Frontal cortex (tissue), 4 donors: Measurements from ENCODE around the gene GEMIN7. TPM values are rescaled to one million over a fixed set of nuclear protein-coding genes. Genes with fewer than 3 reads are reported as not detected.
"Not testable (repeated sequence)": the region's sequence is repeated elsewhere in the genome, so short reads cannot be mapped to it uniquely, and the experiment has no call there.

ENCODE experiments used
- DNase-seq, 2 donors: peaks; one replicate each; pipeline ENCODE4 v3.0.0; 2012; ENCODE audit warnings: low spot score in 2 of 2
- FAIRE-seq: peaks from 2 replicates; lab custom pipeline; 2012; peaks lifted over from hg19 to GRCh38; lab: Jason Lieb, UNC
- total RNA-seq: library from RNA; depleted of rRNA; stranded (reverse); fragments of >200 nt; gene quantifications from one replicate; pipeline ENCODE4 v1.2.3, GENCODE V29; 2014
- donor health status: control.
- donor health status: control.
- donor health status: control.

The GEMIN7 gene
- total RNA-seq, 1 donor from 2014 or later: 11.8 TPM

GRCh38 chr19:45100846-45101252, 21.8 kb downstream of the GEMIN7 start:
- DNase-seq (no peak), FAIRE-seq (no peak)

GRCh38 chr19:45101806-45102205, 22.7 kb downstream of the GEMIN7 start:
- FAIRE-seq (no peak), DNase-seq (no peak)

DNA sequence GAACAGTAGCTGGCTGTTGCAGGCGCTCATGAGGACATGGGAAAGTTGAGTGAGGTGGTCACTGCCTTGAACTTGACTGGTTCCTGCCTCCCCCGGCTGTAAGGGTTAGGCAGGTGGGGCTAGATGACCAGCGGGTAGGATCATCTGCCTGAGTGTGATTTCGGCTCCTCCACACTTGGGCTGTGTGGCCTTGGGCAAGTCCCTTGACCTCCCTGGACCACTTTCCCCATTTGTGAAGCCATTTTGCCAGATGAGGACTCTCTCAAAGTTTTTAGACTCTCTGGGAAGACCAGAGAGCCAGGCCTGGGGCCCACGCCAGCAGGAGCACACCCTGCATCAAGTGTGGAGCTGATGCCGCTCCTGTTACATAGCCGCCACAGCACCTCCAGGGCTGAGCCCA, 23.4 kb downstream of the GEMIN7 start:
- FAIRE-seq (no peak), DNase-seq (no peak)

GRCh38 chr19:45103156-45103507, 24.1 kb downstream of the GEMIN7 start:
- FAIRE-seq (no peak), DNase-seq (peak in 1 of 2 donors; percentile 58)

GRCh38 chr19:45103508-45104319, 24.7 kb downstream of the GEMIN7 start:
- peak in 1 of 2 donors; percentile 43 for DNase-seq
- FAIRE-seq: no peak

- no peak for FAIRE-seq
Measured at GRCh38 chr19:45104658-45105349, 25.7 kb downstream of the GEMIN7 start.

DNA sequence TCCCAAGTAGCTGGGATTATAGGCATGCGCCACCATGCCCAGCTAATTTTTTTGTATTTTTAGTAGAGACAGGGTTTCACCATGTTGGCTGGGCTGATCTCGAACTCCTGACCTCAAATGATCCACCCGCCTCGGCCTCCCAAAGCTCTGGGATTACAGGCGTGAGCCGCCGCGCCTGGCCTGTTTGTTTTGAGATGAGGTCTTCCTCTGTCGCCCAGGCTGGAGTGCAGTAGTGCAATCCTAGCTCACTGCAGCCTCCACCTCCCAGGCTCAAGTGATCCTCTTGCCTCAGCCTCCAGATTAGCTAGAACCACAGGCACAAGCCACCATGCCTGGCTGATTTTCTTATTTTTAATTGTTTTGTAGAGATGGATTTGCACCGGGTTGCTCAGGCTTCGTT, 27.3 kb downstream of the GEMIN7 start:
- not testable (repeated sequence) for DNase-seq, FAIRE-seq

More at GRCh38 chr19:45104658-45105349, 25.7 kb downstream of the GEMIN7 start:
- DNase-seq: no peak

DNA sequence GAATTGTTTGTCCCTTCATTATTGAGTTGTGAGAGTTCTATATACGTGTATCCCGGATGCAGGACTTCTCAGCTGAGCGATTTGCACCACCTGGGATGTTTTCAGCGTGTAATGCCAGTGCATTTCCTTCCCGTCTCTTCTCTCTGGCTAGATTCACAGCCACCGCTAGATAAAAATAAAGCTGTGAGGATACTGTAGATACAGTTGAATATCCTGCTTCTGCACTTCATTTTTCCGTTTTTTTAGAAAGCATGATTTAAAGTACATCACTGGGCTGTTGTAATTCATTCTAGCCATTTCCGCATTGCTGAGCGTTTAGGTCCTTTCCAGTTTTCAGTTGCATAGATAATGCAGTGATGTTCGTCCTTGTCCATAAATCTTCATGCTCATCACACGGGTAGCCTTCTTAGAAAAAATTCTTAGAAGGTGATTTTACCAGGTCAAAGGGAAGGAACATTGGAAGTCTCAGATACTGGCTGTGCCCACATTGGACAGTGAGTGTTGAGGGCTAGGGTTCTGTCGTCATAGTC, 28.6 kb downstream of the GEMIN7 start:
- FAIRE-seq: no peak
- no peak for DNase-seq

- DNase-seq (no peak), FAIRE-seq (no peak)
Measured at GRCh38 chr19:45110851-45111266, 31.8 kb downstream of the GEMIN7 start.

DNA sequence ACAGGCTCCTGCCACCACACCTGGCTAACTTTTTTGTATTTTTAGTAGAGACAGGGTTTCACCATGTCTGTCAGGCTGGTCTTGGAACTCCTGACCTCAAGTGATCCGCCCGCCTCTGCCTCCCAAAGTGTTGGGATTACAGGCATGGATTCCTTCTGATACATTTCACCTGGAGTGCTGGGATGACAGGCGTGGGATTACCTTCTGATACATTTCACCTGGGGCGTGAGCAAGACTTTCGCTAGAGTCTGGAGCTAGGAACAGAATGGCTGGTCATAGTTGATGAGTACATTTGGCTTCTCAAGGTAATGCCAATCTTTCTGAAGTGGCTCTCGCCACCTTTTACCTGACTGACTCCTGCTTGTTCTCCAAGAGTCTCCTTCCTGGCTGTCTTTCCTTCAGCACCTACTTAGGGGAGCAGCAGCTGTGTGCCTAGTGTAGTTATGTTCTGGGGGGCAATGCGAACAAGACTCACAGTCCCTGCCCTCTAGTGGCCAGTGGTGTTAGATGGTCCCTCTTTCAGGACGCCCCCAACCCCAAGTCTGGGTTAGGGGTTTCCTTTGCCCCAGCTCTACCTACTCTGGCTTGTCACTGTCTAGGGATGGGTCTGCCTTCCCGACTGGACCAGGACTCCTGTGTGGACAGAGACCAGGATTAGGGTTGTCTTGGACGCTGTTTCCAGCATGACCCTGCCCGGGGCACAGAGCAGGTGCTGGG, 33.2 kb downstream of the GEMIN7 start:
- DNase-seq (no peak), FAIRE-seq (no peak)

GRCh38 chr19:45113628-45114027, 34.6 kb downstream of the GEMIN7 start:
- DNase-seq: no peak
- no peak for FAIRE-seq

- no peak for FAIRE-seq
- DNase-seq: no peak
Measured at GRCh38 chr19:45114116-45114515, 35.1 kb downstream of the GEMIN7 start.

DNA sequence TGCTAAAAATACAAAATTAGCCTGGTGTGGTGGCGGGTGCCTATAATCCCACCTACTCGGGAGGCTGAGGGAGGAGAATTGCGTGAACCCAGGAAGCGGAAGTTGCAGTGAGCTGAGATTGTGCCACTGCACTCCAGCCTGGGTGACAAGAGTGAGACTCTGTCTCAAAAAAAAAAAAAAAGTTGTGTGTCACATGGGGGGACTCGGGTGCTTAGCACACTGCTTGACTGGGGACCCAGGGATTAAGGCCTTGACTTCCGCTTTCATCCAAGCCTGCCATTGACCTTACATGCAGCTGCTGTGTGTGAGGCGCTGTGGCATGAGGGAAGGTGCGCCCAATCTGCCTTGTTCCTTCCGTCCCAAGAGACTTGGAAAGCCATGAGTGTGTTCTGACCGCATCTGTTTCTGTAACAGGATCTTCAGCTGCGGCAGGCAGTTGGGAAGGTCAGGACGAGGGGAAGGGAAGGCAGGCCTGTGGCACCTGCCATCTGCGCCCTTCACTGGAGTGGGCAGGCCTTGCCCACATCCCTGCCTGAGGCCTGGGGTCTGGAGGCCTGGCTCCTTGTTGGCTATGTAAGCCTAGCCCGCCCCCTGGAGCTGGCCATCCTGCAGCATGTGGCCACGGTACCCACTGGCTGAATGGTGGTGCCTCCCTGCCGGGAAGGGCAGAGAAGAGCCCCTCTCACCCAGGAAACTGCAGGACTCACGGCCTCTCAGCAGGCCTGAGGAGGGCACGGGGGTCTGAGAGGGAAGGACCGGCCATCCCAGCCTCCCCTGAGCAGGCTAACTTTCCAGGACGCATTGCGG, 37.0 kb downstream of the GEMIN7 start:
- DNase-seq (no peak), FAIRE-seq (no peak)

- DNase-seq (no peak), FAIRE-seq (no peak)
Measured at GRCh38 chr19:45117167-45117594, 38.1 kb downstream of the GEMIN7 start.

DNA sequence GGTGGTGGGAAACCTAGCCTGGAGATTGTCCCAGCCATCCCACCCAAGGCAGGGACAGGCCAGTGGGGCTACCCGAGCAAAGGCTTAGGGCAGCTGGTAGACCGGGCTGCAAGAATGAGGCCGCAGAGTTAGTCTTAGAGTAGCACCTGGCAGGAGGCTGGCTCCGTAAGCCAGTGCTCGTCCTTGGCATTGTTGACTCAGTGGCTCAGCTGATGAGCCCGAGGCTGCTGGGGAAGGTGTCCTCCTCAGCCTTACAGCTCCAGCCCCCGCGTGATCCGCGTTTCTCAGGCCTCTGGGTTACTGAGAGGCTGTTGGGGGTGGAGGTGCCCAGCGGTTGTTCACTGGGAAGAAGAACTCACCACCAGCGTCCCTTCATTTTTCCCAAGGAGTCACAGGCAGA, 38.6 kb downstream of the GEMIN7 start:
- no peak for DNase-seq
- FAIRE-seq: no peak

DNA sequence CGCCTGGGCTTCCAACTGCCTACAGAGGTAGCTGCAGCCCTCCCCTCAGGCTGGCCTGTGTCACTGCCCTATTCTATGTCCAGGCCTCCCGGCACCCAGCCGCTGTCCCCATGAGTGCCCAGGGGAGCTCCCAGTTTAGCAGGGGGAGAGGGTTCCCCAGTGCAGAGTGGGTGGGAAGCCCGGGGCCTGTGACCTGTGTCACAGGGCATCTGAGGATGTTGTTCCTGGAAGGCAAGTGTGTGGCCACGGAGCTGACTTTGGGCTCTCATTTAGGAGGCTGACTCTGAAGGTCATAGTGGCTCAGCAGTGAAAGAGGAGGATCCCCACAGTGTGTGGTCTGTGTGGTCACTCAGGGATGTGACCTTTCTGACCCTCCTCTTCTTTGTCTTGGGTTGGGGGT, 39.0 kb downstream of the GEMIN7 start:
- FAIRE-seq (no peak), DNase-seq (no peak)

DNA sequence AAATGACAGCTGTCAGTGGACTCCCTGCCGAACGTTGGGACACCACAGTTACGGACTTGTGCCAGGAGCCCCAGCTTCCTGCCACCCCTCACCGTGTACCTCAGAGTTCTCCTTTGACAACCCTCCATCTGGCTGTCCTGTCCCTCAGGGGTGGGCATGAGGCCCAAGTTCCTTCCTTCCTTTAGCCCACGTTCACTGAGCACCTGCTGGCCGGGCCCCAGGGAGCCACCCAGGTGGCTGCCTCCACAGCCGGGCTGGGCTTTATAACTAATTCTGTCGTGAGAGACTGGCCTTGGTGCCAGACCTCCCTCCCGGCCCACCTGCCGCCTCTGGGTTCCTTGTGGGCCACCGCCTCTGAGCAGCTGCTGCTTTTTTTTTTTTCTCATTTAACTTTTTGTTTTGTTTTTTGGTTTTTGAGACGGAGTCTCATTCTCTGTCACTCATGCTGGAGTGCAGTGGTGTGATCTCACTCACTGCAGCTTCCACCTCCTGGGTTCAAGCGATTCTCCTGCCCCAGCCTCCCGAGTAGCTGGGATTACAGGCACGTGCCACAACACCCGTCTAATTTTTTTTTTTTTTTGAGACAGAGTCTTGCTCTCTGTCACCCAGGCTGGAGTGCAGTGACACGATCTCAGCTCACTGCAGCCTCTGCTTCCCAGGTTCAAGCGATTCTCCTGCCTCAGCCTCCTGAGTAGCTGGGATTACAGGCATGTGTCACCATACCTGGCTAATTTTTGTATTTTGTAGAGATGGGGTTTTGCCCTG, 39.7 kb downstream of the GEMIN7 start:
- not testable (repeated sequence) for DNase-seq, FAIRE-seq

GRCh38 chr19:45119582-45119981, 40.5 kb downstream of the GEMIN7 start:
- DNase-seq: no peak
- no peak for FAIRE-seq

- no peak for DNase-seq
Measured at GRCh38 chr19:45121827-45122345, 42.8 kb downstream of the GEMIN7 start.

More at GRCh38 chr19:45121827-45122345, 42.8 kb downstream of the GEMIN7 start:
- no peak for FAIRE-seq
